GM18508 (cell line): ENCODE measurements around the gene MAST4.

ENCODE experiments used
- ATAC-seq: cut with Tn5 transposase; IDR thresholded peaks from one replicate; pipeline ENCODE4 v1.9.1; 2021; ENCODE audit warnings: moderate number of reproducible peaks; ENCODE audit not compliant: insufficient read depth, unreplicated experiment

The MAST4 gene

GRCh38 chr5:67203701-67204074 is 607.5 kb downstream of the MAST4 start:
- ATAC-seq, result no peak

- ATAC-seq, result no peak
Observed at GRCh38 chr5:67204821-67205220, 608.6 kb downstream of the MAST4 start.

GRCh38 chr5:67205981-67206380 is 609.8 kb downstream of the MAST4 start:
- ATAC-seq, result no peak

- ATAC-seq, result no peak
Observed at GRCh38 chr5:67206461-67206860, 610.3 kb downstream of the MAST4 start.

- ATAC-seq, result peak; percentile 79
Observed at GRCh38 chr5:67206929-67207328, 610.7 kb downstream of the MAST4 start.

GRCh38 chr5:67208403-67208802 is 612.2 kb downstream of the MAST4 start:
- ATAC-seq, result no peak

GRCh38 chr5:67209141-67209771 is 613.1 kb downstream of the MAST4 start:
- no peak for ATAC-seq

GRCh38 chr5:67211926-67212325 is 615.7 kb downstream of the MAST4 start:
- ATAC-seq, result no peak

- no peak for ATAC-seq
Observed at GRCh38 chr5:67214036-67214435, 617.8 kb downstream of the MAST4 start.

- no peak for ATAC-seq
Observed at GRCh38 chr5:67214707-67215447, 618.7 kb downstream of the MAST4 start.

- peak; percentile 100 for ATAC-seq
Observed at GRCh38 chr5:67215519-67216471, 619.6 kb downstream of the MAST4 start.

- no peak for ATAC-seq
Observed at GRCh38 chr5:67216564-67216963, 620.4 kb downstream of the MAST4 start.
